Measurements from ENCODE around the gene MOGAT2. TPM values are rescaled to one million over a fixed set of nuclear protein-coding genes. Genes with fewer than 3 reads are reported as not detected.

Gene MOGAT2
- total RNA-seq, 1 donor from 2014 or later, result 1.9 TPM

- no peak for DNase-seq (ENCODE audit: low spot score)
Measured at GRCh38 chr11:75779960-75780359, 62.3 kb downstream of the MOGAT2 start.

- no peak for DNase-seq (ENCODE audit: low spot score)
Measured at GRCh38 chr11:75780888-75781287, 63.2 kb downstream of the MOGAT2 start.

DNA sequence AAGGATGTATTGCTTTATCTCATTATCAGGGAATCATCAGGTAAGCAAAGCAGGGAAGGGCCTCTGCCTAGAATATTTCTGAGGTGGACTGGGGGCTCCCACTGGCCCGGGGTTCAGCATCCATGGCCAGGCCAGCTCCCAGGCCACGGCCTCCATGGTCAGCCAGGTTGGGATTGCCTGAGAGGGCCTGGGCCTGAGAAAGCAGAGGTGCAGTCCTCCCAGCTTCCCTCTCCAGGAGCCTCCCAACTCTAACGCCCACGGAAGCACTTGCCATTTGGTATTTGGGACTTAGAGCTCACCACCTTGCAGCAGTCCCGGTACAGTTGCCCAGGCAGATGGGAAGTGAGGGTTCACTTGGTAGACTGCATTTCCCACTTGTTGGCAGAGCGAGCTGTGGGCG lies 63.7 kb downstream of the MOGAT2 start:
- no peak for DNase-seq (ENCODE audit: low spot score)

- no peak for DNase-seq (ENCODE audit: low spot score)
Measured at GRCh38 chr11:75781831-75782230, 64.2 kb downstream of the MOGAT2 start.

Other genes with a start within 250 kb of the MOGAT2 start
- gene GDPD5, start 191.9 kb upstream of the MOGAT2 start, total RNA-seq (ENCODE audit: insufficient read depth, low replicate concordance), result 54.4 TPM
- gene SERPINH1, start 155.6 kb upstream of the MOGAT2 start, total RNA-seq (ENCODE audit: insufficient read depth, low replicate concordance), result 1,357 TPM
- gene MAP6, start 48.8 kb upstream of the MOGAT2 start, total RNA-seq (ENCODE audit: insufficient read depth, low replicate concordance), result 10.4 TPM
- 1.7 TPM for gene DGAT2, start 50.9 kb downstream of the MOGAT2 start, total RNA-seq (ENCODE audit: insufficient read depth, low replicate concordance)
- gene UVRAG, start 97.4 kb downstream of the MOGAT2 start, total RNA-seq (ENCODE audit: insufficient read depth, low replicate concordance), result 20.0 TPM

All from umbilical cord (tissue), 2 donors.